Suppressor macrophage (primary cell): ENCODE results near the gene C19orf81.
A peak's percentile ranks its signal among the peaks of the same experiment; 100 is the strongest.

Experiments used
- DNase-seq, 4 experiments: peaks; one replicate each; pipeline ENCODE4 v3.0.0-alpha.2; 2020 to 2022

The C19orf81 gene

GRCh38 chr19:50686310-50687032, 37.2 kb downstream of the C19orf81 start:
- no peak for DNase-seq

- no peak for DNase-seq
Measured at GRCh38 chr19:50688766-50689165, 39.5 kb downstream of the C19orf81 start.

GRCh38 chr19:50690439-50690838, 41.2 kb downstream of the C19orf81 start:
- no peak for DNase-seq

- DNase-seq, result no peak
Measured at GRCh38 chr19:50693064-50693975, 44.1 kb downstream of the C19orf81 start.

- DNase-seq, result no peak
Measured at GRCh38 chr19:50694815-50695145, 45.5 kb downstream of the C19orf81 start.

- DNase-seq, result peak; percentile 19 to 63 (median 41)
Measured at GRCh38 chr19:50695251-50696093, 46.2 kb downstream of the C19orf81 start.

GRCh38 chr19:50696094-50696483, 46.8 kb downstream of the C19orf81 start:
- DNase-seq, result no peak

- DNase-seq, result no peak
Measured at GRCh38 chr19:50697414-50698124, 48.3 kb downstream of the C19orf81 start.

GRCh38 chr19:50701367-50701985, 52.2 kb downstream of the C19orf81 start:
- DNase-seq, result no peak

- DNase-seq, result no peak
Measured at GRCh38 chr19:50702158-50702870, 53.1 kb downstream of the C19orf81 start.

- DNase-seq, result peak; percentile 70 to 90 (median 83)
Measured at GRCh38 chr19:50702871-50703829, 53.9 kb downstream of the C19orf81 start.

GRCh38 chr19:50703915-50704796, 54.9 kb downstream of the C19orf81 start:
- DNase-seq, result peak in 3 of 4 experiments; percentile 22 to 45 (median 28)

- peak; percentile 54 to 71 (median 66) for DNase-seq
Measured at GRCh38 chr19:50705422-50706019, 56.3 kb downstream of the C19orf81 start.

GRCh38 chr19:50706387-50706786, 57.1 kb downstream of the C19orf81 start:
- DNase-seq, result no peak

GRCh38 chr19:50708179-50708879, 59.1 kb downstream of the C19orf81 start:
- no peak for DNase-seq
